GM12891 (cell line): ENCODE results near the gene SULT1E1.

ENCODE experiments used
- POLR2A ChIP-seq: IDR thresholded peaks from 2 replicates; pipeline ENCODE4 v1.6.1; 2011; ENCODE audit warnings: low read depth, low read length, control low read depth
- POLR2AphosphoS5 ChIP-seq: IDR thresholded peaks from 2 replicates; pipeline ENCODE4 v1.6.1; 2011; ENCODE audit warnings: low read depth, low read length, control low read depth
- POU2F2 ChIP-seq: IDR thresholded peaks from 2 replicates; pipeline ENCODE4 v1.6.1; 2011; ENCODE audit warnings: low read depth, mild to moderate bottlenecking, control low read depth, low read length, moderate library complexity
- TAF1 ChIP-seq: IDR thresholded peaks from 2 replicates; pipeline ENCODE4 v1.6.1; 2011; ENCODE audit warnings: low read depth, low read length, control low read depth

GRCh38 chr4:69848028-69848427 lies 11.9 kb downstream of the SULT1E1 start:
- no peak for TF ChIP-seq TAF1
- no peak for TF ChIP-seq POLR2AphosphoS5
- TF ChIP-seq POLR2A, result no peak
- no peak for TF ChIP-seq POU2F2
